ENCODE data around the gene UBE2E3. TPM values are rescaled to one million over a fixed set of nuclear protein-coding genes. Genes with fewer than 3 reads are reported as not detected.

The UBE2E3 gene
- total RNA-seq, 6 experiments from 2014 or later: 21.0 to 45.5 (median 31.0) TPM

DNA sequence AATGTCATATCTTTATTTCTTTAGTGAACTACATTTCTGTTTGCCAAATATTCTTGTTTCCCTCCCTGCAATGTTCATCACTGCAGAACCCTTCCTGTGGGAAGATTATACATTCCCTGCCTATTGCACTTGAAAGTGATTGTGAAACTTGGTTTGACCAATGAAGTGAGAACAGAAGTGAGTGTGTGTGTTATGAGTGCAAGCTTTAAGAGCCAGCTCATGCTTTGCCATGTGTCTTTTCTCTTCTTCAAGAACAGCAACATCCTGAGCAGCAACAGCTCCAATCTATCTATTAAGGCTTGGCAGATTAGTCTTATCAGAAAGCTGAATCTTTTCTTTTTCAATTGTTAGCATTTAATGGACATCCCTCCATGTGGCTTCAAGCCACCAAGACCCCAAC lies 42.0 kb upstream of the UBE2E3 start:
- TF ChIP-seq POLR2A (IDR thresholded peaks at IDR 0.05) (no peak), CTCF (IDR thresholded peaks at IDR 0.05) (no peak)
- no peak for DNase-seq
- no peak for ATAC-seq
- no peak overlapping the region for H3K27ac ChIP-seq
- no peak overlapping the region for H3K4me3 ChIP-seq
- intact Hi-C loops (cut with DNase I): no loop called here
- H3K27me3 ChIP-seq: no peaks in the 10 kb centered on the region
- no peaks in the 10 kb centered on the region for H3K36me3 ChIP-seq
- H3K9me3 ChIP-seq: no peaks in the 10 kb centered on the region
- H3K4me1 ChIP-seq: no peaks in the 10 kb centered on the region

DNA sequence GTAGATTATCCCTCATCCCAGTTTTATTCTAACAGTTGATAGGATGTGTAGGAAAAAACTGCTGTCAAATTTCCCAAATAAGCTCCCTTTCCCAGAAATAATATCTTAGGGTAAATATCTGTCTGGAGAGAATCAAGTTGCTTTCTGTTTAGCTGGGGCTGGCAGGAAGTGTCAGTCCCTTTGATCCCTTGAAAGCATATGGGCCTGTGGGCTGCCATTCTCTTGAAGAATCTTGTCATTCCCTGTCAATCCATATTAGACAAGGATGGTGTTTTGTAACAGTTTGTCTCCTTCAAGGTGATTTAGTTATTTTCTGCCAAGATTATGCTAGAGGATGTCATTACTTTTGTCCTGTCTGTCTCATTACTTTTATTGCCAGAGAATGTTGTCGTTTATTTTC lies 37.1 kb upstream of the UBE2E3 start:
- Histone ChIP-seq H3K27ac (no peak overlapping the region), H3K4me1 (no peaks in the 10 kb centered on the region), H3K36me3 (no peaks in the 10 kb centered on the region), H3K27me3 (no peaks in the 10 kb centered on the region), H3K9me3 (no peaks in the 10 kb centered on the region), H3K4me3 (no peak overlapping the region)
- no peak for TF ChIP-seq CTCF (IDR thresholded peaks at IDR 0.05)
- no peak for TF ChIP-seq POLR2A (IDR thresholded peaks at IDR 0.05)
- WGBS (ENCODE audit: insufficient coverage, low coverage, low lambda C conversion rate, missing lambda C conversion rate): 65% methylated on average over 1 of the region's 1 CpG
- ATAC-seq (no peak), DNase-seq (no peak)
- intact Hi-C loops (cut with DNase I): no loop called here

DNA sequence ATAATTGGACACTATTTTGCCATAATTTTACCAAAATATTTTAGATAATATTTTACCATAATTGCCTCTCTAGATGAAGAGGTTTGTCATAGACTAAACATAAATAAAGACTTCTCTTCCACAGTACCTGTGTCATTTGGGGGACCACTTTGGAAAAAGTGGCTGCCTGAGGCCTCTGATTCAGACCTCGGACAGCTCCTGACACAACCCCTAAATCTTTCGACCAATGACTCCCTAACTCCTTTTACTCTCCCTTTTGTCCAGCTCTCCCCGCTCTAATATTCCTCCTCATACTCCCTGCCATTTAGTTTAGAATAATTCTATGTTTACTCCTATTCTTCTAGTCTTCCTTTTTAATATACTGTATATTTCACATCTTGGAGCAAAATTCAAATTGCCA lies 36.0 kb upstream of the UBE2E3 start:
- ATAC-seq (no peak), DNase-seq (no peak)
- no peak overlapping the region for H3K4me3 ChIP-seq
- 68% methylated on average over 3 of the region's 3 CpGs for WGBS (ENCODE audit: insufficient coverage, low coverage, low lambda C conversion rate, missing lambda C conversion rate)
- H3K27me3 ChIP-seq: no peaks in the 10 kb centered on the region
- no peaks in the 10 kb centered on the region for H3K9me3 ChIP-seq
- no peaks in the 10 kb centered on the region for H3K4me1 ChIP-seq
- no peaks in the 10 kb centered on the region for H3K36me3 ChIP-seq
- no peak for TF ChIP-seq CTCF (IDR thresholded peaks at IDR 0.05)
- no peak for TF ChIP-seq POLR2A (IDR thresholded peaks at IDR 0.05)
- H3K27ac ChIP-seq: no peak overlapping the region
- intact Hi-C loops (cut with DNase I): no loop called here

DNA sequence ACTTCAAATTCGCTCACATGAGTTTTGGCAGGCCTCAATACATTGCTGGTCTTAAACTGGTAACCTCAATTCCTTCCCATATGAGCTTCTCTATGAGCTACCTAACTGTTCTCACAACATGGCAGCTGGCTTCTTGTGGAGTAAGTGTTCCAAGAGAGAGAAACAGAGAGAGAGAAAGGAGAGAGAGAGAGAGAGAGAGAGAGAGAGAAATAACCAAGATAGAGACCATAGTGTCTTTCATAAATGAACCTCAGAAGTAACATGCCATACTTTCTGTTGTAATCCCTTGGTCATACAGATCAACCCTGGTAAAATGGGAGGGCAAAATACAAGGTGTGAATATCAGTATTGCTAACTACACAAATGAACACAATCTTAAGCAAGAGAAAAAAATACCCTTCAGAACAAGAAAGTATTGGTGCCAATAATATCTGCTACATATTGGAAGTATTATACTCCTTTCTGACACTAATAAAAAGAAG lies 33.2 kb upstream of the UBE2E3 start:
- ATAC-seq (no peak), DNase-seq (no peak)
- Histone ChIP-seq H3K27me3 (no peaks in the 10 kb centered on the region), H3K4me3 (no peak overlapping the region), H3K4me1 (no peaks in the 10 kb centered on the region), H3K27ac (no peak overlapping the region), H3K9me3 (no peaks in the 10 kb centered on the region), H3K36me3 (no peaks in the 10 kb centered on the region)
- intact Hi-C loops (cut with DNase I): no loop called here
- 62% methylated on average over 1 of the region's 1 CpG for WGBS (ENCODE audit: insufficient coverage, low coverage, low lambda C conversion rate, missing lambda C conversion rate)
- TF ChIP-seq POLR2A (IDR thresholded peaks at IDR 0.05) (no peak), CTCF (IDR thresholded peaks at IDR 0.05) (no peak)

- Histone ChIP-seq H3K27me3 (no peaks in the 10 kb centered on the region), H3K4me3 (no peak overlapping the region), H3K4me1 (no peaks in the 10 kb centered on the region), H3K9me3 (no peaks in the 10 kb centered on the region), H3K36me3 (no peaks in the 10 kb centered on the region), H3K27ac (no peak overlapping the region)
- no peak for DNase-seq
- intact Hi-C loops (cut with DNase I): no loop called here
- no peak for ATAC-seq
- 0% methylated on average over 1 of the region's 1 CpG for WGBS (ENCODE audit: insufficient coverage, low coverage, low lambda C conversion rate, missing lambda C conversion rate)
- no peak for TF ChIP-seq CTCF (IDR thresholded peaks at IDR 0.05)
- TF ChIP-seq POLR2A (IDR thresholded peaks at IDR 0.05): no peak
Measured at GRCh38 chr2:180949896-180950295, 30.5 kb upstream of the UBE2E3 start.
